ENCODE results near the gene TSPAN15. TPM values are rescaled to one million over a fixed set of nuclear protein-coding genes. Genes with fewer than 3 reads are reported as not detected.

TSPAN15 gene
- total and polyA plus RNA-seq, 2 experiments from 2014 or later, result 6.6 to 10.1 TPM

GRCh38 chr10:69554611-69555010 lies 103.3 kb downstream of the TSPAN15 start:
- no peak for TF ChIP-seq CTCF (conservative IDR thresholded peaks at IDR 0.05; ENCODE audit: low read depth in 2 of 2)
- no peak for TF ChIP-seq EZH2phosphoT487 (IDR thresholded peaks at IDR 0.05; ENCODE audit: unreplicated experiment)
- TF ChIP-seq STAT1 (IDR thresholded peaks at IDR 0.05; ENCODE audit: unreplicated experiment), result no peak
- no peak for TF ChIP-seq JUNB (IDR thresholded peaks at IDR 0.05; ENCODE audit: unreplicated experiment)
- TF ChIP-seq REST (IDR thresholded peaks at IDR 0.05; ENCODE audit: unreplicated experiment), result no peak
- no peak for TF ChIP-seq CREB1 (CRISPR knock-in tag; IDR thresholded peaks at IDR 0.05; ENCODE audit: low read depth)
- TF ChIP-seq ZNF114 (CRISPR knock-in tag; IDR thresholded peaks at IDR 0.05), result no peak
- TF ChIP-seq ZNF331 (CRISPR knock-in tag; IDR thresholded peaks at IDR 0.05; ENCODE audit: low read depth), result no peak
- TF ChIP-seq EZH2 (IDR thresholded peaks at IDR 0.05; ENCODE audit: low read depth, unreplicated experiment), result no peak
- TF ChIP-seq ETS1 (IDR thresholded peaks at IDR 0.05), result no peak
- TF ChIP-seq ZNF462 (CRISPR knock-in tag; IDR thresholded peaks at IDR 0.05), result no peak
- no peak for TF ChIP-seq NANOG (IDR thresholded peaks at IDR 0.05; ENCODE audit: borderline replicate concordance)
- TF ChIP-seq POLR2AphosphoS5 (IDR thresholded peaks at IDR 0.05; ENCODE audit: low read depth), result no peak
- no peak overlapping the region for H3K27ac Mint-ChIP-seq
- Histone ChIP-seq H3K36me3 (ENCODE audit: insufficient read depth) (0 out of 2 replicates have a peak, but pooled peaks cover under 1% of the 10 kb centered on the region), H3K79me2 (replicated peaks; ENCODE audit: insufficient read depth) (no peaks in the 10 kb centered on the region), H3K27me3 (ENCODE audit: insufficient read depth) (no peaks in the 10 kb centered on the region), H4K20me1 (replicated peaks; ENCODE audit: insufficient read depth) (no peaks in the 10 kb centered on the region), H3K4me1 (ENCODE audit: insufficient read depth) (no peaks in the 10 kb centered on the region), H3K4me3 (no peak overlapping the region), H3K9me2 (ENCODE audit: insufficient read depth) (no peaks in the 10 kb centered on the region), H2AFZ (no peak overlapping the region), H3K4me2 (no peak overlapping the region), H3F3A (replicated peaks; ENCODE audit: low read depth) (no peaks in the 10 kb centered on the region), H3K27ac (ENCODE audit: low read depth) (no peak overlapping the region)
- peaks cover 8% of the 10 kb centered on the region for H3K27me3 Mint-ChIP-seq (ENCODE audit: insufficient read depth, low read depth, poor library complexity)
- peaks cover 20% of the 10 kb centered on the region for H3K4me1 Mint-ChIP-seq
- no peak for DNase-seq (ENCODE audit: low spot score)
- no peak for ATAC-seq
- peaks cover 7% of the 10 kb centered on the region; the same call in 2 of the 3 replicates for H3K36me3 Mint-ChIP-seq (ENCODE audit: low read depth)
- H3K9me3 Mint-ChIP-seq, result peaks cover 13% of the 10 kb centered on the region
- H3K4me3 Mint-ChIP-seq, result no peak overlapping the region

Measured in GM23338 (cell line).